Stimulated activated naive CD8-positive, alpha-beta T cell treated with anti-CD3 and anti-CD28 coated beads, Interleukin-15, Interleukin-2, amounts not matched to agents 100 ng/mL and 50 ng/mL, for 24 hours (primary cell): ENCODE data around the gene CRHR2.

ENCODE experiments used
- H3K27ac Mint-ChIP-seq: one replicate; pipeline ENCODE4 v1.8.0; 2021; ENCODE audit warnings: mild to moderate bottlenecking, mixed read lengths
- H3K27me3 Mint-ChIP-seq: one replicate; pipeline ENCODE4 v1.8.0; 2021; ENCODE audit warnings: mixed read lengths
- H3K36me3 Mint-ChIP-seq: one replicate; pipeline ENCODE4 v1.8.0; 2021; ENCODE audit warnings: low read depth, mixed read lengths
- H3K4me1 Mint-ChIP-seq: one replicate; pipeline ENCODE4 v1.8.0; 2021; ENCODE audit warnings: low read depth, mixed read lengths
- H3K4me3 Mint-ChIP-seq: one replicate; pipeline ENCODE4 v1.8.0; 2021; ENCODE audit warnings: mild to moderate bottlenecking, mixed read lengths
- H3K9me3 Mint-ChIP-seq: one replicate; pipeline ENCODE4 v1.8.0; 2021; ENCODE audit warnings: mixed read lengths

CRHR2 gene

DNA sequence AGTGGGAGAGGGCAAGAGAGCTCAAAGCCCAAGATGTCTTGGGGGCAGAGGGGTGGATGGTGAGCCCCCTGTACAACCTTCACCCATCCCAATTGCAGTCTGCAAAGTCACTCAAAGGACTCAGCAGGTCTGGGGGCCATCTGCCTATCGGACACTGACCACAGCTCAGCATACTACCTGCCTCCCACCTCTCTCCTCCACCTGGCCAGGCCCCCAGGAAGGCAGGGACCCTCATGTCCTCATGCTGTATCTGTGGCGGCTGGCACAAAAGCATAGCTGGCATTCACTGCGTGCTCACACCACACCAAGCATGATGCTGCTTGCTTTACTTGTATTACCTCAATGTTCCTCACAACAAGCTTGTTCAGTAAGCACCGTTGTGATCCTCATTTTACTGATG, 16.2 kb upstream of the CRHR2 start:
- no peak overlapping the region for H3K4me3 Mint-ChIP-seq
- no peak overlapping the region for H3K27ac Mint-ChIP-seq
- no peaks in the 10 kb centered on the region for H3K27me3 Mint-ChIP-seq
- no peaks in the 10 kb centered on the region for H3K9me3 Mint-ChIP-seq
- no peaks in the 10 kb centered on the region for H3K36me3 Mint-ChIP-seq
- H3K4me1 Mint-ChIP-seq: no peaks in the 10 kb centered on the region

DNA sequence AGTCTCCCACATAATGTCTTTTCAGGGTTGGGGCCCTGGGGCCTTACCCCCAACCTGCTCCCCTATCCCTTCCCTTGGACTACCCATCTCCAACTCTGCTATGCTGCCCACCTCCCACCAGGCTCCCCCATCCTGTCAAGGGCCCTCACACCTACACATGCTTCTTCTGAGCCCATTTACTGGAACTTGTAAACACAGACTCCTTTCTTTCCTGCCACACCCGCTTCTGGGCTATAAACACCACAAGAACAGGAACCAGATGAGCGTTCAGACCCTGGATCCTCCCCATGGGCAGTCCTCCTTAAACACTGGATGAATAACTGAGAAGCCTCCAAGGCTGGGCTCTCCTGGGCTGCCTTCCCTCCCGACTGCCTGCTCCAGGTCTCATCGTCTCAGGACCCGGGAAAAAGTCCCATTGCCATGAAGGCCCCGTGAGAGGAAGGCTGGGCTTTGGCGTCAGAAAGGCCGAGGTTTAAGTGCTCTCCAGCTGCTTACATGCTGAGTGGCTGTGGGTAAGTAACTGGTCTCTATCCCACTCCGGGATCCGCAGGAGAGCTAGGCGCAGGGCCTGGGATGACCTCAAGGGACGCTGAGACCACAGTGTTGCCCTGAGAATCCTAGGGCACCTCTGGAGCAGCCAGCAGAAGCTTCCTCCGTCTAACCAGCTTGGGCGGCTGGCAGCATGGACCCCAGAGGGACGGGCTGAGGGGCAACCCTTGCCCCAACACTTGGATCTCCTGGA, 15.6 kb upstream of the CRHR2 start:
- no peak overlapping the region for H3K27ac Mint-ChIP-seq
- no peak overlapping the region for H3K4me3 Mint-ChIP-seq
- H3K4me1 Mint-ChIP-seq: no peaks in the 10 kb centered on the region
- no peaks in the 10 kb centered on the region for H3K27me3 Mint-ChIP-seq
- H3K9me3 Mint-ChIP-seq: no peaks in the 10 kb centered on the region
- H3K36me3 Mint-ChIP-seq: no peaks in the 10 kb centered on the region

DNA sequence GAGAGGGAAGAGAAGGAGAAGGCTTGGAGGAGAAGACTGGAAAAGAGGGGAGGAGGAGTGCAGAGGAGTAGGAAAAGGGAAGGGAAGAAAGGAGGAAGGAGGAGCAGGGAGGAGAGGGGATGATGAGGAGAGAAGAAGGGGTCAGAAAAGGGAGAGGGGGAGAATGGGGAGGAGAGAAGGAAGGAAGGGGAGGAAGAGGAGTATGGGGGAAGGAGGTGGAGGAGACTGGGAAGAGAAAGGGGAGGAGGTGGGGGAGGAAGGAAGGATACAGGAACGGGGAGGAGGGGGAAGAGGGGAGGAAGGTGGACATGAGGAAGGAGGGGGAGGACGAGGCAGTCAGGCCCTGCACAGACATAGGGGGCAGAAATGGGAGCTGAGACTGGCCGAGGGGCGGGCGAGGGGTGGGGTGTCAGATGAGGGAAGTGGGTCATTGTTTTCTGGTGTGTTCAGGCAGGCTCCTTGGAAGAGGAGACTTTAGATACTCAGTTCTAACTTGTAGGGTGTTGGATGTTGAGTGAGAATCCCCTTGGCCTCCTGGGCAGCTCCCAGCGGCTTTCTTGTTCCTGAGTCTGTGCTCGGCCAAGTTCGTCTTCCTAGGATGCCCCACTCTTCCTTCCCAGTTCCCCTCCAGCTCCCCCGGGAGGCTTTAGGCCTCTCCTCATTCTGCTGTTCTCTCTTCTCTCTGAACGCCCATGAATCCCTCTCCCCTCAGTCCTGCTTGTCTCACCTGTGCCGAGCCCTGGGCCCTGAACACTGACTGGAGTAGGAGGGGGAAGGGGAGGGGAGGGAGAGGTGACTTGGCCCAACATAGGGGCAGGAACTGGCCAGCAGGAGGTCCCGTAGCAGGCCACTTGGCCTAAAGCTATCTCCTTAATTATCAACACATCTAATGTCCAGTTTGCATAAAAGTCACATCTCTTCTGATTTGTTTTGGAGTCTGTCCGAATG, 12.8 kb upstream of the CRHR2 start:
- no peaks in the 10 kb centered on the region for H3K27me3 Mint-ChIP-seq
- H3K9me3 Mint-ChIP-seq: no peaks in the 10 kb centered on the region
- H3K36me3 Mint-ChIP-seq: no peaks in the 10 kb centered on the region
- H3K4me1 Mint-ChIP-seq: no peaks in the 10 kb centered on the region
- no peak overlapping the region for H3K4me3 Mint-ChIP-seq
- no peak overlapping the region for H3K27ac Mint-ChIP-seq

DNA sequence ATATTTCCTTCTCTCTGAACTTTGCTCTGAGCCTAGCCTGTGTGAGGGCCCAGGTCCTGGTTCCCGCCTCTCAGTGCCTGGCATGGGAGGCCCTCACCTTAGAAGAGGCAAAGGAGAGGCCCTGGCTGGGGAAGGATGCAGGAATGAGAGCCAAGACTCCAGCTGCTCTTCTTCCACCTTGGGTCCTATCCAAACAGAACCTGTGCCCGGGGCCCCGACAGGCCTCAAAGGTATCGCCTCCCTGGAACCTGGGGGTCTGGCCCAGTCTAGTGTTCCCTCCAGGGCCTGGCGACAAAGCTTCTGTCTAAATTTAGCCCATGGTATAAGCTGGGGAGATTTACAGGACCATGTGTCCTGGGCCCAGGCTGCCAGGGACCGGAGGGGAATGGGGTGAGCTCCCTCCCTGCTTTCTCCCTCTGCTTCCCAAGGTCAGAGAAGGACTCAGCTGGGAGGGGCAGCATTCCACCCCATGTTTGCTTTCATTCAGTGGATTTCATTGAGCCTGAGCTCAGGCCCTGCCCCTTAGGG, 12.0 kb upstream of the CRHR2 start:
- Mint-ChIP-seq H3K27me3 (no peaks in the 10 kb centered on the region), H3K4me3 (no peak overlapping the region), H3K9me3 (no peaks in the 10 kb centered on the region), H3K36me3 (no peaks in the 10 kb centered on the region), H3K4me1 (no peaks in the 10 kb centered on the region), H3K27ac (no peak overlapping the region)

- Mint-ChIP-seq H3K4me1 (no peaks in the 10 kb centered on the region), H3K36me3 (no peaks in the 10 kb centered on the region), H3K27me3 (no peaks in the 10 kb centered on the region), H3K4me3 (no peak overlapping the region), H3K27ac (no peak overlapping the region), H3K9me3 (no peaks in the 10 kb centered on the region)
These were observed 10.6 kb upstream of the CRHR2 start for GRCh38 chr7:30692882-30693281.

DNA sequence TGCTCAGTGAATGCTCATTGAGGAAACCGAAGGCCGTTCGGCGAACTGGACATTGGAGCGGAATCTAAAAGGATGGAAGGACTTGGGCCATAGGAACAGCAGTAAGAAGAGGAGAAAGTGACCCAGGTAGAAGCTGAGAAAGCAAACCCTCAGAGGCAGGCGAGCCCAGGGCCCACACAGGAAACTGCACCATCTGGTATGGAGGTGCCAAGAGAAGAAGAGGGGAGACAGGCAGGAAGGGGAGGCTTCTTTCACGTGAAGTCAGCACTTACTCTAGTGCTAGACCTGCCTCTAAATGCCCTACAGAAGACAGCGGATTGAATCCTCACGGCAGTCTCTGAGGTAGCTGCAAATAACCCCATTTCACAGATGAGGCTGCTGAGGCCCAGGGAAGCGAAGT, 10.2 kb upstream of the CRHR2 start:
- Mint-ChIP-seq H3K9me3 (no peaks in the 10 kb centered on the region), H3K36me3 (no peaks in the 10 kb centered on the region), H3K27ac (no peak overlapping the region), H3K4me3 (no peak overlapping the region), H3K27me3 (no peaks in the 10 kb centered on the region), H3K4me1 (no peaks in the 10 kb centered on the region)

DNA sequence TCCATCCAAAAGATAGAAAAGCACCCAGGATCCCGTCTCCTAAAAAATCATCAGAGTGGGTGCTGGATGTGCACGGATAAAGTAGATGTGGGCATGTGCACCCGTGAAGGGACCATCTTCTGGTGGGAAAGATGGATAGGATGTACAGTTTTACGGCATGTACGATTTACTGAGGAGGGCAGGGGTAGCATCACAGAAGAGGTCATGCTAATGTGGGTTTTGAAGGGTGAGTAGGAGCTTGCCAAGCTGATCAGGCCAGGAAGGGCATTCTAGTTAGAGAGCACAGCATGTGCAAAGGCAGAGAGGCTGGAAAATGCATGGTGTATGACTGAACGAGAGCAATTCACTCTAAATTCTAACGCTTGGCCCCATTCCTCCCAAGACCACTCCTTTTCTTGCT, 7.8 kb upstream of the CRHR2 start:
- H3K27ac Mint-ChIP-seq: no peak overlapping the region
- H3K4me3 Mint-ChIP-seq: no peak overlapping the region
- H3K27me3 Mint-ChIP-seq: no peaks in the 10 kb centered on the region
- no peaks in the 10 kb centered on the region for H3K36me3 Mint-ChIP-seq
- H3K4me1 Mint-ChIP-seq: no peaks in the 10 kb centered on the region
- no peaks in the 10 kb centered on the region for H3K9me3 Mint-ChIP-seq

GRCh38 chr7:30688718-30689221, 6.5 kb upstream of the CRHR2 start:
- Mint-ChIP-seq H3K4me3 (no peak overlapping the region), H3K36me3 (no peaks in the 10 kb centered on the region), H3K27ac (no peak overlapping the region), H3K4me1 (no peaks in the 10 kb centered on the region), H3K9me3 (no peaks in the 10 kb centered on the region), H3K27me3 (no peaks in the 10 kb centered on the region)

DNA sequence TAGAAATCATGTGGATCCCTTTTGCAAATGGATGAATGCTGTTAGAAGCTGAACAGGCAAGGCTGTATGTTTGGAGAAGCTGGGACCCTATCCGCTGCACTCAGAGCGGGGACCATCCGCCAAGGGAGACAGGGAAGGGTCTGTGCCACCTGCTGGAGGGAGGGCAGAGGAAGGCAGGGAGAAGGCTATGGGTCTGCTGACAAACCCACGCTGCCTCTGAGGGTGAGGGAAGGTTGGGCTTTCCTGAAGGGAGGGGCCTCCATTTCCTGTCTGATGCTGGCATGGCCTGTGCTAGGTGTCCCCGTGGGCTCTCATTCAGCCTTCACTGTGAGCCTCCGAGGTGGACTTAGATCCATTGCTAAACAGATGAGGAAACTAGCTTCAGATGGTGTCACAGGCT, 5.3 kb upstream of the CRHR2 start:
- H3K36me3 Mint-ChIP-seq: no peaks in the 10 kb centered on the region
- no peak overlapping the region for H3K4me3 Mint-ChIP-seq
- H3K27ac Mint-ChIP-seq: no peak overlapping the region
- H3K4me1 Mint-ChIP-seq: peaks cover 4% of the 10 kb centered on the region
- H3K27me3 Mint-ChIP-seq: peaks cover 9% of the 10 kb centered on the region
- no peaks in the 10 kb centered on the region for H3K9me3 Mint-ChIP-seq

- Mint-ChIP-seq H3K27ac (no peak overlapping the region), H3K27me3 (peaks cover 36% of the 10 kb centered on the region), H3K4me1 (peaks cover 12% of the 10 kb centered on the region), H3K36me3 (no peaks in the 10 kb centered on the region), H3K9me3 (no peaks in the 10 kb centered on the region), H3K4me3 (no peak overlapping the region)
These were observed 2.1 kb upstream of the CRHR2 start for GRCh38 chr7:30684351-30684750.

DNA sequence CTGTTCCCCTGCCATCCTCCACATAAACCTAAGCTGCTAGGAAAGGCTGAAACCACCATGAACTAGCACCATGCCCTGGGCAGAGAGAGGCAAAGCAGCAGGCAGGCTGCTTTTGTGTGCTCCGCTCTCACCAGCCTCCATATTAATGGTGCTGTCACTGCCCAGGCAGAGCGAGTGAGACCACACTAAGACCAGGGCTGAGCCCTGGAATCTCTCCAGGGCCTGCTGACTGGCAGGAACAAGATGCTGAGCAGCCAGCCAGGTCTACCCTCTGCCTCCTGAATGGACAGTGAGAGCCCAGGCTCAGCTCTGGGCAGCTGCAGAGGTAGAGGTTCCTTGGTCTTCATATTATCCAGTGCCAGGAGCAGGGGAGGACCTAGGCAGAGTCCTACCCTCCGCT, 1.6 kb upstream of the CRHR2 start:
- Mint-ChIP-seq H3K36me3 (no peaks in the 10 kb centered on the region), H3K9me3 (no peaks in the 10 kb centered on the region), H3K4me1 (peaks cover 12% of the 10 kb centered on the region), H3K27me3 (peaks cover 42% of the 10 kb centered on the region), H3K27ac (no peak overlapping the region), H3K4me3 (no peak overlapping the region)

- H3K4me3 Mint-ChIP-seq: no peak overlapping the region
- H3K36me3 Mint-ChIP-seq: no peaks in the 10 kb centered on the region
- peaks cover 47% of the 10 kb centered on the region for H3K27me3 Mint-ChIP-seq
- H3K9me3 Mint-ChIP-seq: no peaks in the 10 kb centered on the region
- no peak overlapping the region for H3K27ac Mint-ChIP-seq
- peaks cover 12% of the 10 kb centered on the region for H3K4me1 Mint-ChIP-seq
These were observed 1.1 kb upstream of the CRHR2 start for GRCh38 chr7:30683306-30683705.

- peaks cover 12% of the 10 kb centered on the region for H3K4me1 Mint-ChIP-seq
- H3K27me3 Mint-ChIP-seq: peaks cover 51% of the 10 kb centered on the region
- no peak overlapping the region for H3K27ac Mint-ChIP-seq
These were observed 443 bp downstream of the CRHR2 start for GRCh38 chr7:30681815-30682211.

GRCh38 chr7:30681331-30681797, 892 bp downstream of the CRHR2 start:
- Mint-ChIP-seq H3K9me3 (no peaks in the 10 kb centered on the region), H3K27ac (no peak overlapping the region), H3K36me3 (no peaks in the 10 kb centered on the region)

More at GRCh38 chr7:30681815-30682211, 443 bp downstream of the CRHR2 start:
- H3K36me3 Mint-ChIP-seq: no peaks in the 10 kb centered on the region
- peak overlapping the region; percentile 68 for H3K4me3 Mint-ChIP-seq
- no peaks in the 10 kb centered on the region for H3K9me3 Mint-ChIP-seq

DNA sequence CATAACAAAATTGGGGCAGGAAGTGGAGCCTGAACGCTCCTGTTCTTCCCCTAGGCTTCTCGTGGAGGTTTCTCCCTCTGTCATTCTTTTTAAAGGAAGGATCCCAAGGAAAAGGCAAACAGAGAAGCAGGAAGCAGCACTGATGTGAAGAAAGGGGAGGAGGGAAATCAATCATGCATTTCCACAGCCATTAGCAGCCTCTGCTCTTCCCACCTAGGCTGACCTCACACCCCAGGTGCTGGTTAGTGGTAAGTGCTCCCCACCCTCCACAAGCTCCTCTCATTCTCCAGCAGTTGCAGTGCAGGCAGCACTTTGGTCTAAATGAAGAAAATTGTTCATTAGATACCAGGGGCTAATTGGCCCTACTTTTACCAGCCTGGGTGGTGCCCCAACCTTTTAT, 2.6 kb downstream of the CRHR2 start:
- no peaks in the 10 kb centered on the region for H3K36me3 Mint-ChIP-seq
- no peak overlapping the region for H3K4me3 Mint-ChIP-seq

More at GRCh38 chr7:30681331-30681797, 892 bp downstream of the CRHR2 start:
- Mint-ChIP-seq H3K4me3 (peak overlapping the region; percentile 68), H3K27me3 (peaks cover 55% of the 10 kb centered on the region), H3K4me1 (peaks cover 12% of the 10 kb centered on the region)

More for the DNA sequence above, 2.6 kb downstream of the CRHR2 start:
- Mint-ChIP-seq H3K27me3 (peaks cover 58% of the 10 kb centered on the region), H3K4me1 (peaks cover 12% of the 10 kb centered on the region), H3K27ac (no peak overlapping the region), H3K9me3 (no peaks in the 10 kb centered on the region)
